ENCODE results near the gene ALX3.

Gene ALX3

GRCh38 chr1:110070671-110071242, at the start of gene ALX3:
Gene ALX3 (minus strand): TSS chr1:110070672. CDS start chr1:110070612, 60 bp downstream.
- H3K27ac ChIP-seq = no peak within 1 kb of the TSS
- peak within 1 kb of the TSS; percentile 51 for H3K4me3 ChIP-seq
- no peak for TF ChIP-seq CTCF (IDR thresholded peaks at IDR 0.05)
- no peak for DNase-seq (ENCODE audit: low spot score)

GRCh38 chr1:110119843-110120242, 49.4 kb upstream of the ALX3 start:
- TF ChIP-seq CTCF (IDR thresholded peaks at IDR 0.05) = no peak
- no peak overlapping the region for H3K27ac ChIP-seq
- no peak for DNase-seq (ENCODE audit: low spot score)
- no peak overlapping the region for H3K4me3 ChIP-seq

GRCh38 chr1:110118636-110119396, 48.3 kb upstream of the ALX3 start:
- H3K27ac ChIP-seq = no peak overlapping the region
- H3K4me3 ChIP-seq = no peak overlapping the region
- no peak for DNase-seq (ENCODE audit: low spot score)
- TF ChIP-seq CTCF (IDR thresholded peaks at IDR 0.05) = no peak

- no peak for DNase-seq (ENCODE audit: low spot score)
- Histone ChIP-seq H3K27ac (no peak overlapping the region), H3K4me3 (no peak overlapping the region)
- no peak for TF ChIP-seq CTCF (IDR thresholded peaks at IDR 0.05)
Observed at GRCh38 chr1:110114784-110115183, 44.3 kb upstream of the ALX3 start.

- DNase-seq (ENCODE audit: low spot score) = no peak
- no peak overlapping the region for H3K4me3 ChIP-seq
- no peak for TF ChIP-seq CTCF (IDR thresholded peaks at IDR 0.05)
- H3K27ac ChIP-seq = no peak overlapping the region
Observed at GRCh38 chr1:110114173-110114572, 43.7 kb upstream of the ALX3 start.

GRCh38 chr1:110113551-110113950, 43.1 kb upstream of the ALX3 start:
- H3K4me3 ChIP-seq = no peak overlapping the region
- no peak for DNase-seq (ENCODE audit: low spot score)
- no peak overlapping the region for H3K27ac ChIP-seq
- no peak for TF ChIP-seq CTCF (IDR thresholded peaks at IDR 0.05)

GRCh38 chr1:110112656-110113055, 42.2 kb upstream of the ALX3 start:
- Histone ChIP-seq H3K27ac (no peak overlapping the region), H3K4me3 (no peak overlapping the region)
- no peak for DNase-seq (ENCODE audit: low spot score)
- TF ChIP-seq CTCF (IDR thresholded peaks at IDR 0.05) = no peak
